Heart left ventricle (tissue), 13 donors: ENCODE results near the gene TBC1D19.

Source experiments
- POLR2A ChIP-seq, 2 donors: fragments of 450-650 bp; IDR thresholded peaks; one replicate each; pipeline ENCODE4 v1.6.1; 2017; ENCODE audit warnings: antibody characterized with exemption in 2 of 2, mild to moderate bottlenecking in 2 of 2, moderate library complexity in 2 of 2
- TF ChIP-seq, protein P1 (sequence below), 12 donors: fragments of 200-600 bp; sonication (generic) in 4 of 12; IDR thresholded peaks; one replicate each; pipeline versions ENCODE4 v1.5.0 to v1.8.0; 2018 to 2022; ENCODE audit warnings: antibody characterized with exemption in 12 of 12, mild to moderate bottlenecking in 5 of 12
- donor health status: ischemic (EF 13 %, LVEDD 7.1; RV severe dilation, severe dysfunction).
- donor health status: DM: no; HTN: yes; CAD: no.
- donor health status: DM: no; HTN: no; CAD: no.
- donor health status: ischemic (EF 25% LVEDD 6.9; RV normal size, moderate dysfunction).
- donor health status: ischemic (EF 25% LVEDD 5.7; RV mildly dilated, moderate dysfunction).
- donor health status: ischemic (EF 35%, LVEDD 5.7; RV mildly dilated, moderate dysfunction).
- donor health status: nonischemic (EF 11% LVEDD 7.7; RV severe dilation, severe dysfunction).
- donor health status: DM: yes; HTN: yes; CAD: no.
- donor health status: PGD.
- donor health status: ischemic (EF 29% LVEDD 5.4; RV normal size, mild dysfunction).
- donor health status: nonischemic (EF 23%, LVEDD 6.1; RV moderate dilation, normal function).

DNA sequence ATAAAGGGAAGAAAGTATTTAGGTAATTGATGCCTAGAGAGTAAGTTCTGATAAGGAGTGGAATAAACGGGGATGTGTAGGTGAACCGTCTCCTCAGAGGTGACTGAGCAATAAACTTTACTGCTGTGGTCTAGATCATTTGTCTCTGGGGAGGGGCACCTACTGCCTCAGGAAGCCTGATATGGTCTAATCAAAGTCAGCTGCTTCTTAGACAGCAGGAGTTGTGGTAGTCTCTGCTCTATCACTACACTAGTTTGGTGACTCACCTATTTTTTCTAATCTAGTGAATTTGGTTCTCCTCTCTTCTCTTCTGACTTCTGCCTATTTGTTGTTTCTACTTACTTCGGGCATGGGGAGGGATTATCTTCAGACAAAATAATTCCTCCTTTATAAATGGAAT lies 181.6 kb downstream of the TBC1D19 start:
- TF ChIP-seq, protein P1, sequence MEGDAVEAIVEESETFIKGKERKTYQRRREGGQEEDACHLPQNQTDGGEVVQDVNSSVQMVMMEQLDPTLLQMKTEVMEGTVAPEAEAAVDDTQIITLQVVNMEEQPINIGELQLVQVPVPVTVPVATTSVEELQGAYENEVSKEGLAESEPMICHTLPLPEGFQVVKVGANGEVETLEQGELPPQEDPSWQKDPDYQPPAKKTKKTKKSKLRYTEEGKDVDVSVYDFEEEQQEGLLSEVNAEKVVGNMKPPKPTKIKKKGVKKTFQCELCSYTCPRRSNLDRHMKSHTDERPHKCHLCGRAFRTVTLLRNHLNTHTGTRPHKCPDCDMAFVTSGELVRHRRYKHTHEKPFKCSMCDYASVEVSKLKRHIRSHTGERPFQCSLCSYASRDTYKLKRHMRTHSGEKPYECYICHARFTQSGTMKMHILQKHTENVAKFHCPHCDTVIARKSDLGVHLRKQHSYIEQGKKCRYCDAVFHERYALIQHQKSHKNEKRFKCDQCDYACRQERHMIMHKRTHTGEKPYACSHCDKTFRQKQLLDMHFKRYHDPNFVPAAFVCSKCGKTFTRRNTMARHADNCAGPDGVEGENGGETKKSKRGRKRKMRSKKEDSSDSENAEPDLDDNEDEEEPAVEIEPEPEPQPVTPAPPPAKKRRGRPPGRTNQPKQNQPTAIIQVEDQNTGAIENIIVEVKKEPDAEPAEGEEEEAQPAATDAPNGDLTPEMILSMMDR (IDR thresholded peaks at IDR 0.05) = no peak
- no peak for TF ChIP-seq POLR2A (IDR thresholded peaks at IDR 0.05)
